Prostate gland (tissue), 2 donors: ENCODE results near the gene TMEM234.

ENCODE experiments used
- POLR2AphosphoS5 ChIP-seq: sonication (generic); formaldehyde crosslinking; IDR thresholded peaks from one replicate; pipeline ENCODE4 v1.6.1; 2017; ENCODE audit warnings: antibody characterized with exemption
- TF ChIP-seq, protein P1 (sequence below), 4 experiments: fragments of 200-600 bp in 2 of 4; fragments of 450-650 bp in 2 of 4; sonication (generic) in 2 of 4; IDR thresholded peaks; 1 replicate in 3 of 4; 2 replicates in 1 of 4; pipeline ENCODE4 v1.5.1; 2016 to 2019; ENCODE audit warnings: antibody characterized with exemption in 4 of 4, mild to moderate bottlenecking in 2 of 4, moderate library complexity in 2 of 4

DNA sequence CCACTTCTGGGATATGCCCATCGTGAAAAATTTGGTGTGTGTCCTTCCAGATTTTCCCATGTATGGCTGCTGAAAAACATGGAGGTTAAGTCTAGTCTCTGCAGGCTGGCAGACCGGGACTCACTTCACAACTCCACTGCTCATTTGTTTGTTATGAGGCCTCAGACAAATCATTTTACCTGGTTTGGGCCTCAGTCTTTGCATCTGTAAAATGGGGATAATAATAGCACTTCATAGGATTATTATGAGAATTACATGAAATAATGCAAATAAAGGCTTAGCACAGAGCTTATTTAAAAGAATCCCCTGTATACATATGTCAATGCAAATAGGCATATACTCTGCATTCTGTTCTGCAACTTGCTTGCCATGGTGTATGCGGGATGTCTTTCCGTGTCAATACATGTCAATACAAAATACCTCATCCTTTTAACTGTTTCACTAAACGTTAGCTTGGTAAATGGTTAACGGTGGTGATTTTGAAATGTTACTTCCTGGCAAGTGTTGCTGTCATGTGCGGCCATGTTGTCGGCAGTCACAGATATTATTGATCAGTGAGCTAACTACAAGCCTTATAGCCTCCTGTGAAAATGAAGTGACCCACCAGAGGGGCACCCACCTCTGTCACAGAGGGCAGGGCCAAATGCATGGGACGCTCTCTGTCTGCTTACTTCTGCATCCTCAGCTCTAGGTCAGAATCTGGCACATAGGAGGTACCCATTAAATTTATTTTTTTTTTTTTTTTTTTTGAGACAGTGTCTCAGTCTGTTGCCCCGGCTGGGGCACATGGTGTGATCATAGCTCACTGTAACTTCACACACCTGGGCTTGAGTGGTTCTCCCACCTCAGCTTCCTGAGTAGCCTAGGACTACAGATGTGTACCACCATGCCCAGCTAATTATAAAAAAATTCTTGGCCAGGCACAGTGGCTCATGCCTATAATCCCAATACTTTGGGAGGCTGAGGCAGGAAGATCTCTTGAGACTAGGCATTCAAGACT is 33.2 kb upstream of the TMEM234 start:
- TF ChIP-seq POLR2AphosphoS5 = no peak
- TF ChIP-seq, protein P1, sequence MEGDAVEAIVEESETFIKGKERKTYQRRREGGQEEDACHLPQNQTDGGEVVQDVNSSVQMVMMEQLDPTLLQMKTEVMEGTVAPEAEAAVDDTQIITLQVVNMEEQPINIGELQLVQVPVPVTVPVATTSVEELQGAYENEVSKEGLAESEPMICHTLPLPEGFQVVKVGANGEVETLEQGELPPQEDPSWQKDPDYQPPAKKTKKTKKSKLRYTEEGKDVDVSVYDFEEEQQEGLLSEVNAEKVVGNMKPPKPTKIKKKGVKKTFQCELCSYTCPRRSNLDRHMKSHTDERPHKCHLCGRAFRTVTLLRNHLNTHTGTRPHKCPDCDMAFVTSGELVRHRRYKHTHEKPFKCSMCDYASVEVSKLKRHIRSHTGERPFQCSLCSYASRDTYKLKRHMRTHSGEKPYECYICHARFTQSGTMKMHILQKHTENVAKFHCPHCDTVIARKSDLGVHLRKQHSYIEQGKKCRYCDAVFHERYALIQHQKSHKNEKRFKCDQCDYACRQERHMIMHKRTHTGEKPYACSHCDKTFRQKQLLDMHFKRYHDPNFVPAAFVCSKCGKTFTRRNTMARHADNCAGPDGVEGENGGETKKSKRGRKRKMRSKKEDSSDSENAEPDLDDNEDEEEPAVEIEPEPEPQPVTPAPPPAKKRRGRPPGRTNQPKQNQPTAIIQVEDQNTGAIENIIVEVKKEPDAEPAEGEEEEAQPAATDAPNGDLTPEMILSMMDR (IDR thresholded peaks at IDR 0.05) = no peak
